ENCODE results near the gene NMNAT3. TPM values are rescaled to one million over a fixed set of nuclear protein-coding genes. Genes with fewer than 3 reads are reported as not detected.

NMNAT3 gene
- total RNA-seq, 3 donors from 2014 or later = 6.6 to 17.3 (median 9.2) TPM

GRCh38 chr3:139630542-139630941 is 47.2 kb downstream of the NMNAT3 start:
- no peaks in the 10 kb centered on the region for H3K4me1 ChIP-seq
- TF ChIP-seq POLR2AphosphoS5 (IDR thresholded peaks at IDR 0.05) = no peak
- TF ChIP-seq CTCF (IDR thresholded peaks at IDR 0.05) = no peak
- TF ChIP-seq POLR2A (IDR thresholded peaks at IDR 0.05) = no peak
- H3K27ac ChIP-seq = no peak overlapping the region
- no peaks in the 10 kb centered on the region for H3K27me3 ChIP-seq
- no peak for DNase-seq (ENCODE audit: low spot score in 2 of 2)
- H3K4me3 ChIP-seq = no peak overlapping the region
- H3K36me3 ChIP-seq = peaks cover 6% of the 10 kb centered on the region
- H3K9me3 ChIP-seq = no peaks in the 10 kb centered on the region
- intact Hi-C loops (cut with DNase I; ENCODE audit: low total_unique reads) = no loop called here

GRCh38 chr3:139629033-139629432 is 48.7 kb downstream of the NMNAT3 start:
- no peaks in the 10 kb centered on the region for H3K4me1 ChIP-seq
- intact Hi-C loops (cut with DNase I; ENCODE audit: low total_unique reads) = no loop called here
- no peak overlapping the region for H3K27ac ChIP-seq
- DNase-seq (ENCODE audit: low spot score in 2 of 2) = no peak
- TF ChIP-seq POLR2AphosphoS5 (IDR thresholded peaks at IDR 0.05) (no peak), CTCF (IDR thresholded peaks at IDR 0.05) (no peak), POLR2A (IDR thresholded peaks at IDR 0.05) (no peak)
- no peak overlapping the region for H3K4me3 ChIP-seq
- no peaks in the 10 kb centered on the region for H3K27me3 ChIP-seq
- peaks cover 6% of the 10 kb centered on the region for H3K36me3 ChIP-seq
- H3K9me3 ChIP-seq = no peaks in the 10 kb centered on the region

GRCh38 chr3:139627759-139628158 is 50.0 kb downstream of the NMNAT3 start:
- no peaks in the 10 kb centered on the region for H3K27me3 ChIP-seq
- no peaks in the 10 kb centered on the region for H3K9me3 ChIP-seq
- DNase-seq (ENCODE audit: low spot score in 2 of 2) = no peak
- peaks cover 6% of the 10 kb centered on the region for H3K36me3 ChIP-seq
- no peak overlapping the region for H3K27ac ChIP-seq
- intact Hi-C loops (cut with DNase I; ENCODE audit: low total_unique reads) = no loop called here
- no peak for TF ChIP-seq POLR2AphosphoS5 (IDR thresholded peaks at IDR 0.05)
- TF ChIP-seq CTCF (IDR thresholded peaks at IDR 0.05) = no peak
- TF ChIP-seq POLR2A (IDR thresholded peaks at IDR 0.05) = no peak
- H3K4me3 ChIP-seq = no peak overlapping the region
- H3K4me1 ChIP-seq = no peaks in the 10 kb centered on the region

- Histone ChIP-seq H3K27me3 (no peaks in the 10 kb centered on the region), H3K4me1 (no peaks in the 10 kb centered on the region), H3K36me3 (no peaks in the 10 kb centered on the region), H3K4me3 (no peak overlapping the region), H3K27ac (no peak overlapping the region), H3K9me3 (no peaks in the 10 kb centered on the region)
- DNase-seq (ENCODE audit: low spot score in 2 of 2) = no peak
- TF ChIP-seq POLR2A (IDR thresholded peaks at IDR 0.05) (no peak), CTCF (IDR thresholded peaks at IDR 0.05) (no peak), POLR2AphosphoS5 (IDR thresholded peaks at IDR 0.05) (no peak)
- intact Hi-C loops (cut with DNase I; ENCODE audit: low total_unique reads) = no loop called here
Measured at GRCh38 chr3:139620438-139620837, 57.3 kb downstream of the NMNAT3 start.

GRCh38 chr3:139619484-139619883 is 58.3 kb downstream of the NMNAT3 start:
- H3K27me3 ChIP-seq = no peaks in the 10 kb centered on the region
- intact Hi-C loops (cut with DNase I; ENCODE audit: low total_unique reads) = no loop called here
- no peak for TF ChIP-seq CTCF (IDR thresholded peaks at IDR 0.05)
- TF ChIP-seq POLR2A (IDR thresholded peaks at IDR 0.05) = no peak
- TF ChIP-seq POLR2AphosphoS5 (IDR thresholded peaks at IDR 0.05) = no peak
- H3K4me1 ChIP-seq = no peaks in the 10 kb centered on the region
- no peak overlapping the region for H3K4me3 ChIP-seq
- no peaks in the 10 kb centered on the region for H3K9me3 ChIP-seq
- H3K36me3 ChIP-seq = no peaks in the 10 kb centered on the region
- H3K27ac ChIP-seq = no peak overlapping the region
- no peak for DNase-seq (ENCODE audit: low spot score in 2 of 2)

Data from breast epithelium (tissue), 4 donors.